GM12878 (cell line): ENCODE data around the gene SGMS1. TPM values are rescaled to one million over a fixed set of nuclear protein-coding genes. Genes with fewer than 3 reads are reported as not detected.

Source experiments
- ATAC-seq: fragments of 200-7000 bp; cut with Tn5 transposase; 3 replicates; pipeline ENCODE4 v1.9.1; 2020; ENCODE audit warnings: mild to moderate bottlenecking, moderate library complexity
- BruUV-seq: library from RNA; stranded (reverse); fragments of 400-500 nt; replicated peaks from 2 replicates; lab custom pipeline; 2021; lab: Mats Ljungman, UMichigan
- CTCF ChIA-PET: fragments of 300-600 bp; sonication (Branson Sonifier 250); formaldehyde crosslinking; extraction: SDS; loops from one replicate; lab custom pipeline; 2021; ENCODE audit warnings: inconsistent platforms; lab: Yijun Ruan, JAX
- POLR2A ChIA-PET: fragments of 350-600 bp; formaldehyde crosslinking; extraction: SDS; loops from one replicate; lab custom pipeline; 2021; ENCODE audit warnings: inconsistent platforms; lab: Charles Lee
- RAD21 ChIA-PET: fragments of 300-600 bp; sonication (Branson Sonifier 250); formaldehyde crosslinking; loops from one replicate; lab custom pipeline; 2023; ENCODE audit warnings: antibody characterized with exemption; ENCODE audit not compliant: unreplicated experiment; lab: Charles Lee
- SMC1A ChIA-PET: fragments of 300-600 bp; sonication (Branson Sonifier 250); formaldehyde crosslinking; loops from one replicate; lab custom pipeline; 2023; ENCODE audit not compliant: unreplicated experiment, uncharacterized antibody; lab: Charles Lee
- DNase-seq: peaks from one replicate; pipeline ENCODE4 v3.0.0-alpha.2; 2011; ENCODE audit warnings: low read depth, low spot score
- FAIRE-seq: peaks from 3 replicates; lab custom pipeline; 2011; peaks lifted over from hg19 to GRCh38; lab: Jason Lieb, UNC
- H2AFZ ChIP-seq: 2 replicates; pipeline ENCODE4 v1.6.0; 2011; ENCODE audit warnings: low read depth, low read length, control low read depth; ENCODE audit not compliant: control insufficient read depth
- H3K27ac ChIP-seq: 2 replicates; pipeline ENCODE4 v1.5.1; 2011; ENCODE audit warnings: control low read depth; ENCODE audit not compliant: control insufficient read depth, insufficient read depth
- H3K27me3 ChIP-seq, 2 experiments: replicated peaks in 1 of 2; 2 replicates each; pipeline versions ENCODE4 v1.6.0 to v1.6.1; 2011; ENCODE audit warnings: low read length in 1 of 2; ENCODE audit not compliant: control insufficient read depth in 2 of 2, insufficient read depth in 2 of 2
- H3K36me3 ChIP-seq, 2 experiments: 2 replicates each; pipeline ENCODE4 v1.5.1; 2011; ENCODE audit warnings: low read length in 1 of 2; ENCODE audit not compliant: control insufficient read depth in 2 of 2, insufficient read depth in 2 of 2
- H3K4me1 ChIP-seq: 2 replicates; pipeline ENCODE4 v1.6.1; 2011; ENCODE audit warnings: mild to moderate bottlenecking, low read length, moderate library complexity, mixed read lengths; ENCODE audit not compliant: control insufficient read depth, insufficient read depth
- H3K4me2 ChIP-seq: 2 replicates; pipeline ENCODE4 v1.6.0; 2011; ENCODE audit warnings: control low read depth; ENCODE audit not compliant: control insufficient read depth, insufficient read depth
- H3K4me3 ChIP-seq: fragments of 200-600 bp; sonication (generic); 2 replicates; pipeline ENCODE4 v1.5.1; 2016
- H3K79me2 ChIP-seq: 2 replicates; pipeline ENCODE4 v1.6.0; 2011; ENCODE audit warnings: low read length; ENCODE audit not compliant: control insufficient read depth, insufficient read depth
- H3K9ac ChIP-seq: 2 replicates; pipeline ENCODE4 v1.8.0; 2011; ENCODE audit warnings: low read length, control low read depth, mixed read lengths; ENCODE audit not compliant: control insufficient read depth, insufficient read depth
- H3K9me3 ChIP-seq: replicated peaks from 3 replicates; pipeline ENCODE4 v1.5.1; 2011; ENCODE audit warnings: mild to moderate bottlenecking, low read length; ENCODE audit not compliant: control insufficient read depth, insufficient read depth
- H4K20me1 ChIP-seq: 2 replicates; pipeline ENCODE4 v1.6.0; 2011; ENCODE audit not compliant: control insufficient read depth, insufficient read depth
- KAT2A ChIP-seq: conservative IDR thresholded peaks from 2 replicates; pipeline ENCODE4 v1.6.1; 2011; ENCODE audit warnings: low read depth, low read length; ENCODE audit not compliant: control insufficient read depth
- MEF2B ChIP-seq: fragments of 450-650 bp; IDR thresholded peaks from 2 replicates; pipeline ENCODE4 v1.6.1; 2018; ENCODE audit warnings: mild to moderate bottlenecking, moderate library complexity; ENCODE audit not compliant: partially characterized antibody, poor library complexity, severe bottlenecking
- POLR2A ChIP-seq: IDR thresholded peaks from 2 replicates; pipeline ENCODE4 v1.6.1; 2011; ENCODE audit warnings: low read depth, mild to moderate bottlenecking, low read length
- SMAD1 ChIP-seq: fragments of 450-650 bp; IDR thresholded peaks from 2 replicates; pipeline ENCODE4 v1.6.1; 2018; ENCODE audit warnings: mild to moderate bottlenecking, low read depth; ENCODE audit not compliant: partially characterized antibody
- WGBS: methylation state at CpG from one replicate; pipeline ENCODE4 v1.1.6; 2016; ENCODE audit warnings: low lambda C conversion rate; ENCODE audit not compliant: insufficient replicate concordance, insufficient coverage; ENCODE audit errors: missing lambda C conversion rate; 5-methylcytosine and 5-hydroxymethylcytosine counted together
- in situ Hi-C: fragments of 300-500 bp; cut with MboI; formaldehyde crosslinking; loops from 9 replicates; pipeline ENCODE4 v1.14.3; 2018; ENCODE audit warnings: mixed read lengths
- intact Hi-C: fragments of 100-400 bp; cut with micrococcal nuclease; formaldehyde crosslinking; loops from one replicate; pipeline ENCODE4 v1.14.2; 2022; ENCODE audit not compliant: unreplicated experiment
- polyA plus RNA-seq, 11 experiments: library from polyadenylated mRNA; depleted of rRNA in 4 of 11; unstranded in 6 of 11; stranded (reverse) in 5 of 11; fragments of >200 nt; fragmentation: Nextera tagmentation in 4 of 11; fragmentation: Illumina TruSeq in 1 of 11; extraction: Ambion mirVana in 4 of 11; extraction: Trizol in 1 of 11; gene quantifications; 1 replicate in 1 of 11; 2 replicates in 10 of 11; pipeline versions ENCODE4 v1.2.1 to v1.2.3, GENCODE V29; 2011 to 2016; ENCODE audit warnings: inconsistent platforms in 2 of 11, missing spikeins in 2 of 11, low read depth in 1 of 11
- total RNA-seq, 4 experiments: library from RNA; depleted of rRNA in 3 of 4; stranded (reverse); fragments of >200 nt in 3 of 4; fragmentation: Illumina TruSeq in 1 of 4; extraction: Trizol in 1 of 4; gene quantifications; 2 replicates each; pipeline versions ENCODE4 v1.2.1 to v1.2.3, GENCODE V29; 2013 to 2021
- TF ChIP-seq, protein P1 (sequence below): fragments of 450-650 bp; IDR thresholded peaks from 2 replicates; pipeline ENCODE4 v1.6.1; 2017; ENCODE audit warnings: antibody characterized with exemption, mild to moderate bottlenecking, moderate library complexity
- TF ChIP-seq, protein P2 (sequence below): IDR thresholded peaks from 2 replicates; pipeline ENCODE4 v1.6.1; 2011; ENCODE audit warnings: low read depth, low read length, improper control_type of control experiment, borderline replicate concordance

SGMS1 gene
- total and polyA plus RNA-seq, 10 of the 15 experiments (the other 5 are each of a cell fraction or from before 2014, with no cell fraction given) = 1.4 to 14.5 (median 4.9) TPM

DNA sequence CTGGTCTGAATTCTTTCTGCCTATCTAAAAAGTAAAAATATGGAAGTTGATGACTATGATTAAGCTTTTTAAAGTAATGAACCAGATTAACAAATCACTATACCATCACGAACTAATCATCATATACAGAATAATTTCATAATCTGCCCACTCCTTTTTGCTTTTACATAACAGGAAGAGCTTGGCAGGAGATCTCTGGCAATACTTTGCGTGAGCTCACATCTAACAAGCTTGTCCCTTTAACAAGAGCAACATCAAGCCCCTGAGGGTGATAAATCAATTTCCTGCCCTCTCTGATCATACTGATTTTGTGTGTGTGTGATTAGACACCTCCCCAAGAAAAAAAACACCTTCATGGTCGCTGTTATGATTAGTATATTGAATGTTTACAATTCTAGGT lies 228.9 kb downstream of the SGMS1 start:
- ATAC-seq (no peak), DNase-seq (no peak), FAIRE-seq (no peak)
- Histone ChIP-seq H3K4me1 (peaks cover 17% of the 10 kb centered on the region), H4K20me1 (no peaks in the 10 kb centered on the region), H3K9me3 (no peaks in the 10 kb centered on the region), H3K9ac (no peak overlapping the region), H3K4me3 (no peak overlapping the region), H2AFZ (no peak overlapping the region), H3K27ac (no peak overlapping the region), H3K36me3 (peaks cover 0 to 5% of the 10 kb centered on the region in 2 experiments; a peak in 2 of 4 replicates), H3K27me3 (no peaks in the 10 kb centered on the region), H3K79me2 (peaks cover 80% of the 10 kb centered on the region), H3K4me2 (peak overlapping the region; percentile 26; the same call in 1 of the 2 replicates)
- in situ Hi-C loops (no loop called here), intact Hi-C loops (no loop called here)
- TF ChIP-seq SMAD1 (no peak), POLR2A (no peak), KAT2A (no peak), MEF2B (no peak)
- TF ChIP-seq, protein P1, sequence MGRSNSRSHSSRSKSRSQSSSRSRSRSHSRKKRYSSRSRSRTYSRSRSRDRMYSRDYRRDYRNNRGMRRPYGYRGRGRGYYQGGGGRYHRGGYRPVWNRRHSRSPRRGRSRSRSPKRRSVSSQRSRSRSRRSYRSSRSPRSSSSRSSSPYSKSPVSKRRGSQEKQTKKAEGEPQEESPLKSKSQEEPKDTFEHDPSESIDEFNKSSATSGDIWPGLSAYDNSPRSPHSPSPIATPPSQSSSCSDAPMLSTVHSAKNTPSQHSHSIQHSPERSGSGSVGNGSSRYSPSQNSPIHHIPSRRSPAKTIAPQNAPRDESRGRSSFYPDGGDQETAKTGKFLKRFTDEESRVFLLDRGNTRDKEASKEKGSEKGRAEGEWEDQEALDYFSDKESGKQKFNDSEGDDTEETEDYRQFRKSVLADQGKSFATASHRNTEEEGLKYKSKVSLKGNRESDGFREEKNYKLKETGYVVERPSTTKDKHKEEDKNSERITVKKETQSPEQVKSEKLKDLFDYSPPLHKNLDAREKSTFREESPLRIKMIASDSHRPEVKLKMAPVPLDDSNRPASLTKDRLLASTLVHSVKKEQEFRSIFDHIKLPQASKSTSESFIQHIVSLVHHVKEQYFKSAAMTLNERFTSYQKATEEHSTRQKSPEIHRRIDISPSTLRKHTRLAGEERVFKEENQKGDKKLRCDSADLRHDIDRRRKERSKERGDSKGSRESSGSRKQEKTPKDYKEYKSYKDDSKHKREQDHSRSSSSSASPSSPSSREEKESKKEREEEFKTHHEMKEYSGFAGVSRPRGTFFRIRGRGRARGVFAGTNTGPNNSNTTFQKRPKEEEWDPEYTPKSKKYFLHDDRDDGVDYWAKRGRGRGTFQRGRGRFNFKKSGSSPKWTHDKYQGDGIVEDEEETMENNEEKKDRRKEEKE = no peak
- TF ChIP-seq, protein P2, sequence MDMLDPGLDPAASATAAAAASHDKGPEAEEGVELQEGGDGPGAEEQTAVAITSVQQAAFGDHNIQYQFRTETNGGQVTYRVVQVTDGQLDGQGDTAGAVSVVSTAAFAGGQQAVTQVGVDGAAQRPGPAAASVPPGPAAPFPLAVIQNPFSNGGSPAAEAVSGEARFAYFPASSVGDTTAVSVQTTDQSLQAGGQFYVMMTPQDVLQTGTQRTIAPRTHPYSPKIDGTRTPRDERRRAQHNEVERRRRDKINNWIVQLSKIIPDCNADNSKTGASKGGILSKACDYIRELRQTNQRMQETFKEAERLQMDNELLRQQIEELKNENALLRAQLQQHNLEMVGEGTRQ = no peak
- ChIA-PET RAD21 (interaction anchor here (1.0 to 1.2 kb wide), 3 partner anchors 9 to 13 kb away, joined by 3 read pairs; no protein-coding TSS in a partner anchor), SMC1A (interaction anchor here (0.9 to 5.2 kb wide), 10 partner anchors 9 to 134 kb away, joined by 3 to 36 read pairs (median 6); no protein-coding TSS in a partner anchor), POLR2A (interaction anchor here (4.4 kb wide), 1 partner anchor 8 kb away, joined by 30 read pairs; no protein-coding TSS in a partner anchor), CTCF (interaction anchor here (0.8 to 3.1 kb wide), 6 partner anchors 8 to 111 kb away, joined by 3 to 14 read pairs (median 3); no protein-coding TSS in a partner anchor)
- WGBS = 97% methylated on average over 3 of the region's 3 CpGs
- BruUV-seq = no TSS peak
